GM18868 (cell line): ENCODE results near the gene LRRC2.

Experiments used
- ATAC-seq: cut with Tn5 transposase; IDR thresholded peaks from one replicate; pipeline ENCODE4 v1.9.1; 2021; ENCODE audit warnings: mild to moderate bottlenecking, moderate library complexity; ENCODE audit not compliant: unreplicated experiment

Gene LRRC2

GRCh38 chr3:46482632-46483350 lies 83.3 kb downstream of the LRRC2 start:
- no peak for ATAC-seq

DNA sequence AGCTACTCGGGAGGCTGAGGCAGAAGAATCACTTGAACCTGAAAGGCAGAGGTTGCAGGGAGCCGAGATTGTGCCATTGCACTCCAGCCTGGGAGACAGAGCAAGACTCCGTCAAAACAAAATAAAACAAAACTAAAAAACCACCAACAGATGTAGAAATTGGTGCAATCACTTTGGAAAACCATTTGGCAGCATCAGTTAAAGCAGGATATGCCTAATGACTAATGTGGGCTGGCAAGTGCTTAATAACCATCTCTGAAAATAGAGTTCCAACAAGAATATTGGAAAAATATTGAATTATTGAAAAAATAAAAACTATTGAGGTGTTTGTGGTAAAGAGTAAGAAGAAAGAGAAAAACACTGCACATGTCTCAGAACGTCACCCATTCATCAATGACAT lies 84.5 kb downstream of the LRRC2 start:
- ATAC-seq, result no peak

DNA sequence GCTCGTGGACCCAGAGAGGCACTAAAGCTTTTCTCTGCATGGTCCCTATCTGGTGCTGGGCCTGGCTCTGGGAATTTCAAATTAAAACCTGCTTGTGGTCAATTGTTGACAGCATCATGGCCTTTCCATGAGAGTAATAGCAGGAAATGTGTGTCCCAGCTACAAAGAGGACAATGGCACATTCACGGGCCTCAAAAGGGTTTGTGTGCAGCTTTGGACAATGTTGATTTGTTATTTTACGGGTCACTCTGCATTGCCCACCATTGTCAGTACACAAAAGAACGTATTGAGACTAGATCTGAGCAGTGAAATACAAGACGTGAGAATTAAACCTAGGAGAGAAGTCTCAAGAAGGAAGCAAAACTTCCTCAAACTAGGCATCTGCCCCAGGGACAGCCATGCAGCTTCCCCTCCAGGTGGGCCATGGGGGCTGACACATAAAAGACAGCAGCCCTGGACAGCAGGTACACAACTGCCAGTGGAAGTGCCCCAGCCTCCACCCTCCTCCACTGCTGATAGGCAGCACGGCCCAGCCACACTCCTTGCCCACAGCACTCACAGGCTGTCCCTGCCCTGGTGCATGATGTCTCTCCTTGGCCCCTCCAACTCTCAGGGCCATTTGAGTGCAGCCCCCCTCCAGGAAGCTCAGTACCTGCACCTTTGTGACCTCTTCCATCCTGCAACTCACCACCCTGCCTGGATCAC lies 85.5 kb downstream of the LRRC2 start:
- ATAC-seq, result no peak

DNA sequence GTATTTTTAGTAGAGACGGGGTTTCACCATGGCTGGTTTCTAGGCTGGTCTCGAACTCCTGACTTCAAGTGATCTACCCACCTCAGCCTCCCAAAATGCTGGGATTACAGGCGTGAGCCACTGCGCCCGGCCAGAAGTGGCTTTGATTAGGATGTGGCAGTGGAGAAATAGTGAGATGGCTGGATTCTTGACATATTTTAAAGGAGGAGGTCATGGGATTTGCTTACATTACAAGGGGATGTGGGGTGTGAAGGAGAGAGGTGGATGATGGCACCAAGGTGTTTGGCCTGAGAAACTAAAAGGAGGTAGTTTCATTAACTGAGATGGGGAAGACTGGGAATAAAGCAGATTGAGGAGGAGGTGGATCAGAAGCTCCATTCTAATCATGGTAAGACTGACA lies 86.4 kb downstream of the LRRC2 start:
- no peak for ATAC-seq

- ATAC-seq, result no peak
Measured at GRCh38 chr3:46479021-46479420, 87.1 kb downstream of the LRRC2 start.

GRCh38 chr3:46478341-46478740 lies 87.8 kb downstream of the LRRC2 start:
- ATAC-seq, result no peak

DNA sequence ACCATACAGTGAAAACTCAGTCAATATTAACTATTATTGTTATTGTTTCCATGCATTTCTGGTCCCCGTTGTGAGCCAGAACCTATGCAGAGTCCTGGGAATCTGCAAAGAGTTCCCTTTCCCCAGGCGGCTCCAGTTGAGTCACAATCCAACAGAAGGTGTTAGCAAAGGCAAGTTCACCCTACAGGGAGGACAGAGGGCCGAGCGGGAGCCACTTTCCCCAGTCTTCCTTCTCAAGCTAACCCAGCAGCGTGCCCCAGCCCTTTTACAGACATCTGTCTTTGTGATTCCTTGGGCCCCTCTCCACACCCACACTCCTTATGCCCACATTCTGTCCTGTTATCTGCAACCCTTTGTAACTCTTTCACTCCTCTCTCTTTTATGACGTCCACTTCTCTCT lies 88.3 kb downstream of the LRRC2 start:
- ATAC-seq, result no peak

DNA sequence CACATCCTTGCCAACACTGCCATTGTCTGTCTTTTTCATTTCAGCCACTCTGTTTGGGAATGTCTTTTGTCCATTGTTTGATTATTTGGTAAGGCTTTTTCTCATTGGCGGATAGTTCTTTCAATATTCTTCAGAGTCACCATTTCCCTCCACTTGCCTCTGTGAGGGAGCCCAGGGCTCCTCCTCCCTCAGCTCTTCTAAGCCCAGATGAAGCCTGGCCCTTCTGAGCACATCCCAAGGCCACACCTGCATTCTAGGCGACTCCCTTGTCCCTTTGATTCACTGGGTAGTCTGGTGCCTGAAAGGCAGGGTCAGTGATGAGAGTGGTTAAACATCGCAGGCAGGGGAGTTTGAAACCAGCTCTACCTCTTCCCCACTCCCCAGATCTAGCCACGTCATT lies 89.0 kb downstream of the LRRC2 start:
- ATAC-seq, result no peak

- no peak for ATAC-seq
Measured at GRCh38 chr3:46472736-46473135, 93.4 kb downstream of the LRRC2 start.

DNA sequence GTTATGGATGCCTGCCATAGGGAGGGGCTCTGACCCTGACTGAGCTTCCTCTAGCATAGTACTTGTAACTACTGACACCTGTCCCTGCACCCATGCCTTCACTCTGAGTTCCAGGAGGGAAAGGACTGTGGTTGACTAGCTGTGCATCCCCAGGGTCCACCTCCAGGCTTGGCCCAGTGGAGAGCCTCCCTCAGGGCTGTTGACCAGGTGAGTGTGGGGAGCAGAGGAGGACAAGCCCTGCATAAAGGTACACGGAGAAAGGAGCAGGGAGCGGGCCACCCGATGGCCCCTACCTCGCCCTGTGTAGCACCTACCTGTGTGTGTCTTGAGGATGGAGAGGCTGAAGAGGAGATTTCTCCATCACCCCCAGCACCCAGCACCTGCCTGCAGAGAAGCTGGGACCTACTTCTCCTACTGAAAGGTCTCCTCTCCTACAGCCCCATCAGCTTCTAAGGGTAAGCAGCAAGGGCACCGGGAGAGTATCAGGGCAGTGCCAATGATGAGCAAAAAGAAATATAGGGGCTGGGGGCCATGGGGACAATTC lies 94.7 kb downstream of the LRRC2 start:
- no peak for ATAC-seq

DNA sequence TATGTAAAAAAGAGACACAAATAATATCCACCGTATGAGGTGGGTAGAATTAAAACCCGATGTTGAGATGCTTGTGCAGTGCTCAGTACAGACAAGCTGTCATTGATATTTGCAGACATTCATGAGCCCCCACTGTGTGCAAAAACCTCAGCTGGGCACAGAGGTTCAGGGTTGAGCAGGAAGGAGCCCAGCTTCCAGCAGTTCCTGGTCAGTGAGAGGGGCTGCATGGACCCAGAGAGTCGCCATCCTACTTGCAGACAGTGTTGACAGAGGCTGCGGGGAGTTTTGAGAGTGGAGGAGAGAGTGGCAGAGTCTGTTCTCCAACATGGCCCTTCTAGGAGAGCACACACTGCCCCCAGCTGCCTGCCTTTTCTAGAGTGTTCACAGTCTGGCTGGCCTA lies 95.3 kb downstream of the LRRC2 start:
- no peak for ATAC-seq

- ATAC-seq, result no peak
Measured at GRCh38 chr3:46469680-46470357, 96.3 kb downstream of the LRRC2 start.

- ATAC-seq, result no peak
Measured at GRCh38 chr3:46468753-46469600, 97.1 kb downstream of the LRRC2 start.

- ATAC-seq, result no peak
Measured at GRCh38 chr3:46467562-46467961, 98.5 kb downstream of the LRRC2 start.

DNA sequence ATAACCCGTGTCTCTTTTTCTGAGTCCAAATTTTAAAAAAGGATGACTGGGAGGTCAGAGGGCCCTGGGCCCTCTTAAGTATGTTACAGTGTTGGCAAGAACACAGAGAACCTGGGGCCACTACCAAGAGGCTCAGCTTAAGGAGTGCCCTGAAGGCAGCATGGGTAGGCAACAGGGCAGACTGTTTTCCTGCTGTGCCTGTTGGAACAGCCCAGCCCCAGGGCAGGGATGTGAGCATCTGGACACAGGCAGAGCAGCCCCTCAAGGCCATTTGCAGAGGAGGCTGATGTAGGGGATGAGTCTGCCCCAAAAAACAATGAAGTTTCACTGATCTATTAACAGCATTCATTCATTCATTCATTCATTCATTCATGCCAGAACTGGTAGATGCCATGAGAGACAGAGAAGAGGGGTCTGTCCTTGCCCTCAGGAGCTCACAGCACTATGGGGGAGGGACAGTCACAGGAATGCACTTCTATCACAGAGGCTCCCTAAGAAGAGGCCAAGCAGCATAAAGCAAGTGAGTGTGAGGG lies 99.2 kb downstream of the LRRC2 start:
- ATAC-seq, result no peak

GRCh38 chr3:46466273-46466672 lies 99.8 kb downstream of the LRRC2 start:
- no peak for ATAC-seq
